ENCODE results near the gene SPTLC3. TPM values are rescaled to one million over a fixed set of nuclear protein-coding genes. Genes with fewer than 3 reads are reported as not detected.

SPTLC3 gene
- total RNA-seq, 2 donors from 2014 or later, result 2.3 to 6.8 TPM

DNA sequence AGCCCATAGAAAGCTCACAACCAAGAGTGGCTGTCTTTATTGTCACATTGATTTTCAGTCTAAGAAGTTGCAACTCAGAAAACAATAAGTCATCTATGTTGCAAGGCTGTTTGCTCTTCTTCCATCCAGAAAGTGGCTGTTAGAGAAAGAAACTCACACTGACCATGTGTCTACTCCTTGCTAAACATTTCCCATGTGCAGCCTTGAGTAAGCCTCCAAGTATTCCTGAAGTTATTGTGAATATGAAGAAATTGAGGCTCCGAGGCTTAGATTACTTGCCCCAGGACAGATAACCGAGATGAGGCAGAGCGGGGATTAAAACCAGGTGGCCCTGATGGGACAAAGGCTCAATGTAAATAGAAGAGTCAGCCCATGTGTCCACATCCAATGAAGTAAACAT, 105.0 kb downstream of the SPTLC3 start:
- DNase-seq (ENCODE audit: low spot score), result no peak
- intact Hi-C loops (cut with DNase I), result no loop called here

GRCh38 chr20:13117200-13117599, 108.4 kb downstream of the SPTLC3 start:
- intact Hi-C loops (cut with DNase I), result loop anchor here in 1 of 2 donors (5.0 kb wide), 1 partner anchor 655 kb away; no protein-coding TSS in a partner anchor
- DNase-seq (ENCODE audit: low spot score), result no peak

DNA sequence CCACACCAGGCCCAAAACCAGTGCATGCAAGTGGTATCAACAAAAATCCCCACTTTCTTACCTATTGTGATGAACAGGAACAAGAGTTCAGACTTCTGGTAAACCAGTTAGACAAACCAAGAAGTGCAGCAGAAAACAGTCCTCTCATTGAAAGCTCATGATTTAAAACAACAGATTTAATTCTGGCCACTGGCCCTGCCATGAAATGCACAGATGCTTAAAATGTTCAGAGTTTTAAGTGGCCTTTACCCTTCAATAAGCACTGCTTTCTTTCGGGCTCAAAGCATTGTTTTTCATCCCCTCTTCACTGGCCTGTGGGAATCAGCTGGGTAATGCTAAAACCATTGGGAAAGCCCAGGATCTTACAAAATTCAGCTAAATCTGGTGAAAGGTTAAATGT, 109.9 kb downstream of the SPTLC3 start:
- DNase-seq (ENCODE audit: low spot score), result no peak
- intact Hi-C loops (cut with DNase I), result loop anchor here in 1 of 2 donors (5.0 kb wide), 1 partner anchor 654 kb away; no protein-coding TSS in a partner anchor

DNA sequence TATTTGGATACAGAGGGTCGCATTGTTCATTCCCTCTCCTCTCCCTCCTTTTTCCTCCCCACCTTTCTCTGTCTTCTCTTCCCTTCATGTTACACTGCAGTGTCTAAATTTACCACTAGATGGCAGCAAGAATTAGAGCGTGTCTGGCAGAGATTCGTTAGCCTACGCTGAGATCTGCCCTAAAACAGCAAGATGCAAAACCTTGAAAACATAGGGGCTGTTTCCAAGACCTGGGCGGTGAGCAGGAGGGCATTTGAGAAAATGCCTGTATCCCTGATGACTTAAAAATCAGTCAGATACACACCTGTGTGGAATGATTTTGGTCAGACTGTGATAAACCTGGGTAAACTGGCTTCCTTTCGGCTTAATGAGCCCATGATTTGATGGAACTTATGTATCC, 110.8 kb downstream of the SPTLC3 start:
- DNase-seq (ENCODE audit: low spot score), result no peak
- intact Hi-C loops (cut with DNase I), result loop anchor here in 1 of 2 donors (5.0 kb wide), 1 partner anchor 653 kb away; no protein-coding TSS in a partner anchor

- intact Hi-C loops (cut with DNase I), result loop anchor here in 1 of 2 donors (10.0 kb wide), 1 partner anchor 654 kb away; no protein-coding TSS in a partner anchor
- DNase-seq (ENCODE audit: low spot score), result no peak
These were observed 111.7 kb downstream of the SPTLC3 start for GRCh38 chr20:13120471-13120870.

GRCh38 chr20:13121840-13122515, 113.2 kb downstream of the SPTLC3 start:
- no peak for DNase-seq (ENCODE audit: low spot score)

GRCh38 chr20:13125486-13125885, 116.7 kb downstream of the SPTLC3 start:
- DNase-seq (ENCODE audit: low spot score), result no peak
- intact Hi-C loops (cut with DNase I), result loop anchor here in 1 of 2 donors (10.0 kb wide), 1 partner anchor 649 kb away; no protein-coding TSS in a partner anchor

More at GRCh38 chr20:13121840-13122515, 113.2 kb downstream of the SPTLC3 start:
- intact Hi-C loops (cut with DNase I), result loop anchor here in 1 of 2 donors (10.0 kb wide), 1 partner anchor 653 kb away; no protein-coding TSS in a partner anchor

GRCh38 chr20:13128173-13128572, 119.4 kb downstream of the SPTLC3 start:
- intact Hi-C loops (cut with DNase I), result loop anchor here in 1 of 2 donors (10.0 kb wide), 1 partner anchor 647 kb away; no protein-coding TSS in a partner anchor
- DNase-seq (ENCODE audit: low spot score), result no peak

GRCh38 chr20:13130061-13130706, 121.4 kb downstream of the SPTLC3 start:
- no peak for DNase-seq (ENCODE audit: low spot score)

GRCh38 chr20:13130707-13131103, 121.9 kb downstream of the SPTLC3 start:
- no peak for DNase-seq (ENCODE audit: low spot score)
- intact Hi-C loops (cut with DNase I), result no loop called here

More at GRCh38 chr20:13130061-13130706, 121.4 kb downstream of the SPTLC3 start:
- intact Hi-C loops (cut with DNase I), result no loop called here

- intact Hi-C loops (cut with DNase I), result no loop called here
- no peak for DNase-seq (ENCODE audit: low spot score)
These were observed 122.9 kb downstream of the SPTLC3 start for GRCh38 chr20:13131688-13132087.

DNA sequence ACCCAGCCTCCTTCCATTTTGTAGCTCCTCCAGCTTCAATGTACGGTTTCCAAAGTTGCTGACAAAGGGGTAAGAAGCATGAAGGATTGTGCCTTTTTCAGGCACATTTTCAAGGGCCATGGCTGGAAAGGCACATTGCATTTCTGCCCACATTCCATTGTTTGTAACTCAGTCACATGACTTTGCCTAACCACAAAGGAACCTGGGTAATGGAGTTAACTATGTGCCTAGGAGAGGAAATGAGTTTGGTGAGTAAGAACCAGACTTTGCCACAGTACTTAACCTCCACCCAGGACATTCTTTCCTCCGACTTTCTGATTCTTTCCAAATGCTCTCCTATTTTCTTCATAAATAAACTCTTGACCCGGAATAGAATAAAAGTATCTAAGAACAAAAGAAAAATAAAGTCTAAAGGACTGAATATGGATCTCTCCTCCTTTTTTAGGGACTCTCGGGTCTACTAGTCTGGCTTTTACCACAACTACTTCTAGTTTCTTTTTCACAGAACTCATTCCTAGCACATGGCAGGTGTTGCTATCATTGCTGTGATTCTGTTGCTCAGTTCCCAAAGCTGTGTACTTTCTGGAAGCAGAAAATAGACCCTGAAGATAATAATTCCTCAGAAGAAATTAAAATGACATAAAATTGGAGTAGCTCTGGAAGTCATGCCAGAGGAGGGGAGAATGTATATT, 130.8 kb downstream of the SPTLC3 start:
- intact Hi-C loops (cut with DNase I), result no loop called here

DNA sequence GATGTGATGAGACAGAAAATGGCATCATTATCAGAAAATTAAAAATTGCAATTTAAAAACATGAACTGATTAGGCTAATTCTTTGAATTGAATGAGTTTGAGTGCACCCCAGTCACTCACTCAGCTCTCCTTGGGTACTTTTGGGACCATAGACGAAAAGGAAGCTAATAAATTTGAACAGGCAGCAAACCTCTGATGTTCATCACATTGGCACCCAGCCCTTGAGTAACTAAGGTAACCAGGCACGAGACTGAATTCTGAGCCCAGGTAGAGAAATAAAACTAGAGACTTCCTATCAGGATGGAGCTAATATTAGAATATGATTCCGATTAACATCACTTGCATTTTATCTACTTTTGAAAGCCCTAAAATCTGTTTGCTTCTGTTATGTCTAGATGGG, 131.4 kb downstream of the SPTLC3 start:
- no peak for DNase-seq (ENCODE audit: low spot score)
- intact Hi-C loops (cut with DNase I), result no loop called here

More for the DNA sequence above, 130.8 kb downstream of the SPTLC3 start:
- DNase-seq (ENCODE audit: low spot score), result no peak

- DNase-seq (ENCODE audit: low spot score), result no peak
- intact Hi-C loops (cut with DNase I), result no loop called here
These were observed 132.0 kb downstream of the SPTLC3 start for GRCh38 chr20:13140775-13141174.

GRCh38 chr20:13141546-13141945, 132.8 kb downstream of the SPTLC3 start:
- intact Hi-C loops (cut with DNase I), result no loop called here
- no peak for DNase-seq (ENCODE audit: low spot score)

DNA sequence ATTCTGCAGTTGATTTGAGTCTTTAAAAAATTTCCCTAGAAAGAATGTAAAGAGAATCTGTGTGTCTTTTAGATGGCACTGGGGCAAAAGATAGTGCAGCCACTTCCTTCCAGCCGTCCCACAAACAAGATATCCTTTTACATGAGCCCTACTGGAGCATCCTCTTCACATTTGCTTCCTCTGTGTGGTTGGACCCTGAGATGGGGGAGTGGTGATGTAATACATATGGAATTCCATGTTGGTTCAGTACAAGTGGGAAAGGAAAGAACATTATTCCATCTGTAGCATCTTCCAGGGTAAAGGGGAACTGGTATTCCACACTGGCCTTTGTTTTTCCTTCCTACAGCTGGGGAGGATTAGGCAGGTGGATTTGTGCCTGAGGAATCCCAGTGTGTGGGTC, 133.4 kb downstream of the SPTLC3 start:
- DNase-seq (ENCODE audit: low spot score), result no peak
- intact Hi-C loops (cut with DNase I), result no loop called here

- DNase-seq (ENCODE audit: low spot score), result no peak
- intact Hi-C loops (cut with DNase I), result no loop called here
These were observed 138.5 kb downstream of the SPTLC3 start for GRCh38 chr20:13147071-13147963.

- DNase-seq (ENCODE audit: low spot score), result no peak
- intact Hi-C loops (cut with DNase I), result no loop called here
These were observed 139.2 kb downstream of the SPTLC3 start for GRCh38 chr20:13147971-13148370.

GRCh38 chr20:13148402-13148801, 139.6 kb downstream of the SPTLC3 start:
- intact Hi-C loops (cut with DNase I), result no loop called here
- no peak for DNase-seq (ENCODE audit: low spot score)

Data from posterior vena cava (tissue), 2 donors.